Measurements from ENCODE around the gene PPP1R9A.

PPP1R9A gene

GRCh38 chr7:95101422-95101821 lies 194.0 kb downstream of the PPP1R9A start:
- DNase-seq, result no peak

GRCh38 chr7:95102662-95103061 lies 195.3 kb downstream of the PPP1R9A start:
- DNase-seq, result no peak

- no peak for DNase-seq
Observed at GRCh38 chr7:95104739-95105138, 197.3 kb downstream of the PPP1R9A start.

- no peak for DNase-seq
Observed at GRCh38 chr7:95105627-95106026, 198.2 kb downstream of the PPP1R9A start.

GRCh38 chr7:95106401-95106800 lies 199.0 kb downstream of the PPP1R9A start:
- DNase-seq, result no peak

- no peak for DNase-seq
Observed at GRCh38 chr7:95110707-95111106, 203.3 kb downstream of the PPP1R9A start.

GRCh38 chr7:95113590-95113989 lies 206.2 kb downstream of the PPP1R9A start:
- no peak for DNase-seq

GRCh38 chr7:95126053-95126709 lies 218.8 kb downstream of the PPP1R9A start:
- DNase-seq, result no peak

GRCh38 chr7:95132500-95132899 lies 225.1 kb downstream of the PPP1R9A start:
- no peak for DNase-seq

GRCh38 chr7:95139922-95140321 lies 232.5 kb downstream of the PPP1R9A start:
- no peak for DNase-seq

- DNase-seq, result no peak
Observed at GRCh38 chr7:95141755-95142154, 234.4 kb downstream of the PPP1R9A start.

- no peak for DNase-seq
Observed at GRCh38 chr7:95144256-95144655, 236.9 kb downstream of the PPP1R9A start.

- no peak for DNase-seq
Observed at GRCh38 chr7:95155965-95156364, 248.6 kb downstream of the PPP1R9A start.

GRCh38 chr7:95157381-95157780 lies 250.0 kb downstream of the PPP1R9A start:
- DNase-seq, result no peak

- no peak for DNase-seq
Observed at GRCh38 chr7:95169678-95170077, 262.3 kb downstream of the PPP1R9A start.

GRCh38 chr7:95172420-95172819 lies 265.0 kb downstream of the PPP1R9A start:
- DNase-seq, result no peak

- no peak for DNase-seq
Observed at GRCh38 chr7:95190515-95190914, 283.1 kb downstream of the PPP1R9A start.

GRCh38 chr7:95191795-95192194 lies 284.4 kb downstream of the PPP1R9A start:
- DNase-seq, result no peak

GRCh38 chr7:95198863-95199262 lies 291.5 kb downstream of the PPP1R9A start:
- DNase-seq, result no peak

GRCh38 chr7:95199779-95200558 lies 292.6 kb downstream of the PPP1R9A start:
- no peak for DNase-seq

- no peak for DNase-seq
Observed at GRCh38 chr7:95200741-95201140, 293.3 kb downstream of the PPP1R9A start.

GRCh38 chr7:95201727-95202126 lies 294.3 kb downstream of the PPP1R9A start:
- no peak for DNase-seq

- DNase-seq, result no peak
Observed at GRCh38 chr7:95204618-95205017, 297.2 kb downstream of the PPP1R9A start.

GRCh38 chr7:95205665-95206225 lies 298.4 kb downstream of the PPP1R9A start:
- DNase-seq, result no peak
